OCI-LY3 (cell line): Measurements from ENCODE around the gene FRMD8.
"Not testable (repeated sequence)": the region's sequence is repeated elsewhere in the genome, so short reads cannot be mapped to it uniquely, and the experiment has no call there.

Experiments used
- H2AFZ ChIP-seq: fragments of 200-600, 300-600 bp; shearing (Covaris generic); 2 replicates; pipeline ENCODE4 v1.6.0; 2014; ENCODE audit warnings: antibody characterized with exemption, low read depth, low read length
- H3K27ac ChIP-seq: fragments of 200-600, 300-600 bp; sonication (generic); 2 replicates; pipeline ENCODE4 v1.5.1; 2014; ENCODE audit warnings: mild to moderate bottlenecking, low read length, moderate library complexity, mixed read lengths
- H3K27me3 ChIP-seq: fragments of 200-600, 300-600 bp; sonication (generic); 2 replicates; pipeline ENCODE4 v1.6.1; 2014; ENCODE audit warnings: low read depth, low read length, mixed read lengths
- H3K36me3 ChIP-seq: fragments of 200-600, 300-600 bp; sonication (generic); replicated peaks from 2 replicates; pipeline ENCODE3; 2014; ENCODE audit warnings: low read depth, low read length, mixed read lengths
- H3K4me1 ChIP-seq: fragments of 300-600, 200-600 bp; sonication (generic); 2 replicates; pipeline ENCODE4 v1.6.1; 2014; ENCODE audit warnings: low read length, mixed read lengths
- H3K4me2 ChIP-seq: fragments of 200-600, 300-600 bp; sonication (generic); 2 replicates; pipeline ENCODE4 v1.6.1; 2014; ENCODE audit warnings: low read length, mixed read lengths
- H3K4me3 ChIP-seq: fragments of 300-600, 200-600 bp; sonication (generic); 2 replicates; pipeline ENCODE4 v1.5.1; 2014; ENCODE audit warnings: antibody characterized with exemption, mild to moderate bottlenecking, low read length, moderate library complexity
- H3K79me2 ChIP-seq: fragments of 300-600, 200-600 bp; shearing (Covaris generic); 2 replicates; pipeline ENCODE4 v1.6.1; 2014; ENCODE audit warnings: mild to moderate bottlenecking, low read length, mixed read lengths
- H3K9ac ChIP-seq: fragments of 300-600, 200-600 bp; shearing (Covaris generic); 2 replicates; pipeline ENCODE4 v1.6.0; 2014; ENCODE audit warnings: mild to moderate bottlenecking, low read length, moderate library complexity
- H3K9me3 ChIP-seq: fragments of 200-600, 300-600 bp; shearing (Covaris generic); 2 replicates; pipeline ENCODE4 v1.6.1; 2014; ENCODE audit warnings: low read length, mixed read lengths; ENCODE audit not compliant: insufficient read depth
- H4K20me1 ChIP-seq: fragments of 200-600, 300-600 bp; sonication (generic); 2 replicates; pipeline ENCODE4 v1.6.1; 2016; ENCODE audit warnings: low read length, mixed read lengths; ENCODE audit not compliant: insufficient read depth
- CTCF ChIP-seq: fragments of 200-600, 300-600 bp; sonication (generic); IDR thresholded peaks from 2 replicates; pipeline ENCODE4 v1.5.1; 2014; ENCODE audit warnings: antibody characterized with exemption, low read length, low read depth
- EZH2phosphoT487 ChIP-seq: fragments of 200-600 bp; shearing (Covaris generic); IDR thresholded peaks from 2 replicates; pipeline ENCODE4 v1.6.1; 2018; ENCODE audit warnings: antibody characterized with exemption, mixed run types, low read depth

The FRMD8 gene

DNA sequence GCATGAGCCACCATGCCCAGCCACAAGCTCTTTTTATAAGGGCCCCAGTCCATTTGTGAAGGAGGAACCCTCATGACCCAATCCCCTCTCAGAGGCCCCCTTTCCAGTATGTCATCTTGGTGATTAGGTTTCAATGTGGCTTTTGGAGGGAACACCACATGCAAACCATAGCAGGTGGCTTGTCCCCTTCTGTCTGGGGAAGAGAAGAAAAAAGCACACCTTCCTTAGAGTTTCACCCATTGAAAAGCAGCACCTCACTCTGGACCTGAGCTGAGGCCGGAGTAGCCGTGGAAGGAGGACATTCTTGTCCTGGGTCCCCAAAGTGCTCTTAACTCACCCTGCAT is 61.6 kb downstream of the FRMD8 start:
- no peak overlapping the region for H2AFZ ChIP-seq
- H4K20me1 ChIP-seq = peaks cover 28% of the 10 kb centered on the region
- TF ChIP-seq EZH2phosphoT487 = no peak
- TF ChIP-seq CTCF = no peak
- no peaks in the 10 kb centered on the region for H3K79me2 ChIP-seq
- peaks cover 8% of the 10 kb centered on the region for H3K4me1 ChIP-seq
- H3K9ac ChIP-seq = no peak overlapping the region
- H3K27me3 ChIP-seq = no peaks in the 10 kb centered on the region
- H3K36me3 ChIP-seq = peaks cover 12% of the 10 kb centered on the region
- H3K4me2 ChIP-seq = no peak overlapping the region
- no peak overlapping the region for H3K27ac ChIP-seq
- no peaks in the 10 kb centered on the region for H3K9me3 ChIP-seq
- no peak overlapping the region for H3K4me3 ChIP-seq

- Histone ChIP-seq H3K79me2 (no peaks in the 10 kb centered on the region), H3K4me3 (no peak overlapping the region), H2AFZ (no peak overlapping the region), H3K9ac (no peak overlapping the region), H3K27ac (no peak overlapping the region), H3K9me3 (no peaks in the 10 kb centered on the region), H3K4me1 (peaks cover 2% of the 10 kb centered on the region), H4K20me1 (peaks cover 23% of the 10 kb centered on the region), H3K27me3 (no peaks in the 10 kb centered on the region), H3K36me3 (peaks cover 7% of the 10 kb centered on the region), H3K4me2 (no peak overlapping the region)
- TF ChIP-seq EZH2phosphoT487 = no peak
- TF ChIP-seq CTCF = no peak
Measured at GRCh38 chr11:65448418-65449105, 62.1 kb downstream of the FRMD8 start.

- not testable (repeated sequence) for H3K4me3 ChIP-seq, H4K20me1 ChIP-seq, H3K79me2 ChIP-seq, H3K4me2 ChIP-seq, H3K9me3 ChIP-seq, H3K9ac ChIP-seq, H3K27ac ChIP-seq, H3K36me3 ChIP-seq, H3K27me3 ChIP-seq, H2AFZ ChIP-seq
- peaks cover 13% of the 10 kb centered on the region for H3K4me1 ChIP-seq
Measured at GRCh38 chr11:65451301-65451700, 64.9 kb downstream of the FRMD8 start.

DNA sequence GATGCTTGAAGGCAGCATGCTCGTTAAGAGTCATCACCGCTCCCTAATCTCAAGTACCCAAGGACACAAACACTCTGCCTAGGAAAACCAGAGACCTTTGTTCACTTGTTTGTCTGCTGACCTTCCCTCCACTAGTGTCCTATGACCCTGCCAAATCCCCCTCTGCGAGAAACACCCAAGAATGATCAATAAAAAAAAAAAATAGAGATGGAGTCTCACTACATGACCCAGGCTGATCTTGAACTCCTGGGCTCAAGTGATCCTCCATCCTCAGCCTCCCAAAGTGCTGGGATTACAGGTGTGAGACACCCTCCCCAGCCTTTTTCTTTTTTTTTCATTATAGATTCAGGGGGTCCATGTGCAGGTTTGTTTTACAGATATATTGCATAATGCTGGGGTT is 65.8 kb downstream of the FRMD8 start:
- H4K20me1 ChIP-seq, H3K4me3 ChIP-seq, H2AFZ ChIP-seq, H3K9ac ChIP-seq, H3K27ac ChIP-seq, H3K27me3 ChIP-seq, H3K36me3 ChIP-seq, H3K79me2 ChIP-seq, H3K4me2 ChIP-seq, H3K9me3 ChIP-seq: not testable (repeated sequence)
- peaks cover 22% of the 10 kb centered on the region for H3K4me1 ChIP-seq

- Histone ChIP-seq H3K27me3 (no peaks in the 10 kb centered on the region), H3K9ac (no peak overlapping the region), H3K4me3 (no peak overlapping the region), H3K9me3 (no peaks in the 10 kb centered on the region), H4K20me1 (no peaks in the 10 kb centered on the region), H3K4me1 (peaks cover 27% of the 10 kb centered on the region), H3K36me3 (no peaks in the 10 kb centered on the region), H2AFZ (no peak overlapping the region), H3K4me2 (no peak overlapping the region), H3K79me2 (peaks cover 3% of the 10 kb centered on the region; the same call in 1 of the 2 replicates), H3K27ac (no peak overlapping the region)
- TF ChIP-seq EZH2phosphoT487 (no peak), CTCF (no peak)
Measured at GRCh38 chr11:65452806-65453490, 66.5 kb downstream of the FRMD8 start.
